OCI-LY1 (cell line): ENCODE data around the gene PPP1R7.

Experiments used
- H2AFZ ChIP-seq: fragments of 200-600 bp; sonication (generic), shearing (Covaris generic); 2 replicates; pipeline ENCODE4 v1.6.0; 2014; ENCODE audit warnings: antibody characterized with exemption, mild to moderate bottlenecking, low read length
- H3F3A ChIP-seq: fragments of 200-600 bp; sonication (generic), shearing (Covaris generic); 2 replicates; pipeline ENCODE4 v1.6.0; 2014; ENCODE audit warnings: mild to moderate bottlenecking, antibody characterized with exemption, low read length, moderate library complexity; ENCODE audit not compliant: insufficient read depth
- H3K27ac ChIP-seq: fragments of 200-600 bp; sonication (generic); 2 replicates; pipeline ENCODE4 v1.5.1; 2014; ENCODE audit warnings: low read length, mixed run types, mild to moderate bottlenecking, low read depth; ENCODE audit not compliant: poor library complexity, severe bottlenecking
- H3K27me3 ChIP-seq: fragments of 200-600 bp; sonication (generic); 2 replicates; pipeline ENCODE4 v1.6.0; 2014; ENCODE audit warnings: antibody characterized with exemption, mild to moderate bottlenecking, low read length, moderate library complexity; ENCODE audit not compliant: insufficient read depth
- H3K36me3 ChIP-seq: fragments of 200-600 bp; sonication (generic); 2 replicates; pipeline ENCODE4 v1.6.1; 2014; ENCODE audit warnings: mild to moderate bottlenecking, antibody characterized with exemption, low read length, moderate library complexity, mixed read lengths; ENCODE audit not compliant: insufficient read depth
- H3K4me1 ChIP-seq: fragments of 200-600 bp; sonication (generic); 2 replicates; pipeline ENCODE4 v1.5.1; 2014; ENCODE audit warnings: mild to moderate bottlenecking, low read length, moderate library complexity; ENCODE audit not compliant: insufficient read depth, severe bottlenecking
- H3K4me2 ChIP-seq: fragments of 200-600 bp; sonication (generic), shearing (Covaris generic); 2 replicates; pipeline ENCODE4 v1.6.1; 2014; ENCODE audit warnings: low read length
- H3K4me3 ChIP-seq: fragments of 200-600 bp; sonication (generic); 2 replicates; pipeline ENCODE4 v1.5.1; 2014; ENCODE audit warnings: low read length, low read depth, mild to moderate bottlenecking, mixed read lengths; ENCODE audit not compliant: poor library complexity, severe bottlenecking
- H3K79me2 ChIP-seq: fragments of 200-600 bp; shearing (Covaris generic); 2 replicates; pipeline ENCODE4 v1.6.1; 2016; ENCODE audit warnings: mixed run types, low read length, mixed read lengths; ENCODE audit not compliant: insufficient read depth
- H3K9ac ChIP-seq: fragments of 200-600 bp; sonication (generic), shearing (Covaris generic); 2 replicates; pipeline ENCODE4 v1.6.1; 2014; ENCODE audit warnings: mild to moderate bottlenecking, low read length, mixed read lengths
- H3K9me2 ChIP-seq: fragments of 200-600 bp; sonication (generic), shearing (Covaris generic); 2 replicates; pipeline ENCODE4 v1.6.1; 2014; ENCODE audit warnings: low read depth, mild to moderate bottlenecking, low read length, mixed read lengths
- H3K9me3 ChIP-seq: fragments of 200-600 bp; shearing (Covaris generic); 2 replicates; pipeline ENCODE4 v1.6.1; 2014; ENCODE audit warnings: low read length, mixed read lengths
- H4K20me1 ChIP-seq: fragments of 200-600 bp; sonication (generic), shearing (Covaris generic); 2 replicates; pipeline ENCODE4 v1.6.0; 2016; ENCODE audit warnings: mild to moderate bottlenecking, low read length; ENCODE audit not compliant: insufficient read depth
- EZH2 ChIP-seq: fragments of 200-600 bp; sonication (generic), shearing (Covaris generic); IDR thresholded peaks from 2 replicates; pipeline ENCODE4 v1.8.0; 2017; ENCODE audit warnings: borderline replicate concordance, mixed run types, mild to moderate bottlenecking, antibody characterized with exemption, low read length, moderate library complexity, mixed read lengths
- TF ChIP-seq, protein P1 (sequence below): fragments of 200-600 bp; sonication (generic), shearing (Covaris generic); IDR thresholded peaks from 2 replicates; pipeline ENCODE4 v1.5.1; 2017; ENCODE audit warnings: mild to moderate bottlenecking, antibody characterized with exemption, low read length, moderate library complexity, mixed read lengths

PPP1R7 gene

DNA sequence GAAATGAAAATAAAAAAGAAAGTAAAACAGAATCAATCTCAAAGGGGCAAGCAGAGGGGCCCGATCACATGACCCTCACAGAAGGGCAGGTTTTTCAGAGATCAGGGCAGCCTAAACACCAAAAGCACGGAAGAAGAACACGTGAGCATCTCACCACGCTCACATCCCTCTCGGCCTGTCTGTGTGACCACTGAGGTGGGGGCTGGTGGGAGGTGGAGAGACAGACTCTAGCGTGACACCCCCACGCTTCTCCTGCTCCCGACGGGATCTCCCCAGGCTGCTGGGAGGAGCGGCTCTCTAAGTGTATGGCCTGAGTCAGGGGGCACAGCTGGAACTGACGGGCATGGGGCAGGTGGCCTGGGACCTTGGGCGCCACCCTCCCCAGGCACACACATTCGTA is 24.6 kb upstream of the PPP1R7 start:
- Histone ChIP-seq H3K9me3 (no peaks in the 10 kb centered on the region), H3K79me2 (no peaks in the 10 kb centered on the region), H3K9ac (no peak overlapping the region; the same call in 1 of the 2 replicates), H3K4me1 (peaks cover 22% of the 10 kb centered on the region), H2AFZ (no peak overlapping the region), H4K20me1 (no peaks in the 10 kb centered on the region), H3K4me3 (no peak overlapping the region), H3F3A (no peaks in the 10 kb centered on the region), H3K36me3 (peaks cover 60% of the 10 kb centered on the region), H3K27me3 (no peaks in the 10 kb centered on the region), H3K4me2 (peak overlapping the region; percentile 3; the same call in 1 of the 2 replicates), H3K27ac (no peak overlapping the region), H3K9me2 (no peaks in the 10 kb centered on the region)
- TF ChIP-seq, protein P1, sequence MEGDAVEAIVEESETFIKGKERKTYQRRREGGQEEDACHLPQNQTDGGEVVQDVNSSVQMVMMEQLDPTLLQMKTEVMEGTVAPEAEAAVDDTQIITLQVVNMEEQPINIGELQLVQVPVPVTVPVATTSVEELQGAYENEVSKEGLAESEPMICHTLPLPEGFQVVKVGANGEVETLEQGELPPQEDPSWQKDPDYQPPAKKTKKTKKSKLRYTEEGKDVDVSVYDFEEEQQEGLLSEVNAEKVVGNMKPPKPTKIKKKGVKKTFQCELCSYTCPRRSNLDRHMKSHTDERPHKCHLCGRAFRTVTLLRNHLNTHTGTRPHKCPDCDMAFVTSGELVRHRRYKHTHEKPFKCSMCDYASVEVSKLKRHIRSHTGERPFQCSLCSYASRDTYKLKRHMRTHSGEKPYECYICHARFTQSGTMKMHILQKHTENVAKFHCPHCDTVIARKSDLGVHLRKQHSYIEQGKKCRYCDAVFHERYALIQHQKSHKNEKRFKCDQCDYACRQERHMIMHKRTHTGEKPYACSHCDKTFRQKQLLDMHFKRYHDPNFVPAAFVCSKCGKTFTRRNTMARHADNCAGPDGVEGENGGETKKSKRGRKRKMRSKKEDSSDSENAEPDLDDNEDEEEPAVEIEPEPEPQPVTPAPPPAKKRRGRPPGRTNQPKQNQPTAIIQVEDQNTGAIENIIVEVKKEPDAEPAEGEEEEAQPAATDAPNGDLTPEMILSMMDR: no peak
- TF ChIP-seq EZH2: no peak

GRCh38 chr2:241126201-241126611 is 24.1 kb upstream of the PPP1R7 start:
- peaks cover 22% of the 10 kb centered on the region for H3K4me1 ChIP-seq
- H4K20me1 ChIP-seq: no peaks in the 10 kb centered on the region
- no peak overlapping the region for H3K27ac ChIP-seq
- no peak overlapping the region for H3K4me3 ChIP-seq
- no peaks in the 10 kb centered on the region for H3F3A ChIP-seq
- no peak overlapping the region; the same call in 1 of the 2 replicates for H3K4me2 ChIP-seq
- no peaks in the 10 kb centered on the region for H3K9me2 ChIP-seq
- H2AFZ ChIP-seq: no peak overlapping the region
- H3K36me3 ChIP-seq: peaks cover 55% of the 10 kb centered on the region
- TF ChIP-seq, protein P1: no peak
- no peak for TF ChIP-seq EZH2
- H3K9ac ChIP-seq: no peak overlapping the region; the same call in 1 of the 2 replicates
- H3K79me2 ChIP-seq: no peaks in the 10 kb centered on the region
- H3K27me3 ChIP-seq: no peaks in the 10 kb centered on the region
- no peaks in the 10 kb centered on the region for H3K9me3 ChIP-seq

- Histone ChIP-seq H3K9ac (no peak overlapping the region), H3K4me1 (peaks cover 22% of the 10 kb centered on the region), H3K4me2 (no peak overlapping the region), H3K9me3 (no peaks in the 10 kb centered on the region), H3F3A (no peaks in the 10 kb centered on the region), H3K79me2 (no peaks in the 10 kb centered on the region), H3K27ac (peak overlapping the region; percentile 81), H2AFZ (no peak overlapping the region), H3K27me3 (no peaks in the 10 kb centered on the region), H3K36me3 (peaks cover 49% of the 10 kb centered on the region), H4K20me1 (no peaks in the 10 kb centered on the region), H3K9me2 (no peaks in the 10 kb centered on the region), H3K4me3 (no peak overlapping the region)
- no peak for TF ChIP-seq EZH2
- TF ChIP-seq, protein P1: no peak
These were observed 23.5 kb upstream of the PPP1R7 start for GRCh38 chr2:241126771-241127202.
